Left lung (tissue), 10 donors: ENCODE data around the gene SHH. TPM values are rescaled to one million over a fixed set of nuclear protein-coding genes. Genes with fewer than 3 reads are reported as not detected.
A peak's percentile ranks its signal among the peaks of the same experiment; 100 is the strongest.

Experiments used
- ATAC-seq: fragments of 200-7000 bp; cut with Tn5 transposase; one replicate; pipeline ENCODE4 v1.9.1; 2020; ENCODE audit warnings: moderate library complexity
- DNase-seq, 4 donors: peaks; one replicate each; pipeline ENCODE4 v3.0.0-alpha.2; 2013 to 2020
- H3K27ac ChIP-seq, 2 donors: fragments of 200-600 bp; sonication (generic) in 1 of 2; one replicate each; pipeline versions ENCODE4 v1.5.0 to v1.8.0; 2020 to 2021
- H3K27me3 ChIP-seq, 2 donors: fragments of 200-600 bp; sonication (generic) in 1 of 2; one replicate each; pipeline versions ENCODE4 v1.5.0 to v1.8.0; 2020 to 2021
- H3K36me3 ChIP-seq, 2 donors: fragments of 200-600 bp; sonication (generic) in 1 of 2; one replicate each; pipeline versions ENCODE4 v1.5.0 to v1.8.0; 2020 to 2021
- H3K4me1 ChIP-seq, 2 donors: fragments of 200-600 bp; one replicate each; pipeline ENCODE4 v1.8.0; 2021
- H3K4me3 ChIP-seq, 2 donors: fragments of 200-600 bp; sonication (generic) in 1 of 2; one replicate each; pipeline versions ENCODE4 v1.5.0 to v1.8.0; 2020 to 2021; ENCODE audit warnings: mild to moderate bottlenecking in 1 of 2
- H3K9me3 ChIP-seq, 2 donors: fragments of 200-600 bp; sonication (generic) in 1 of 2; one replicate each; pipeline versions ENCODE4 v1.5.0 to v1.8.0; 2020 to 2021
- CTCF ChIP-seq, 2 donors: fragments of 200-600 bp; sonication (generic) in 1 of 2; IDR thresholded peaks; one replicate each; pipeline versions ENCODE4 v1.5.0 to v1.8.0; 2021; ENCODE audit warnings: antibody characterized with exemption in 2 of 2
- intact Hi-C, 2 donors: fragments of 100-400 bp; cut with DNase I; formaldehyde crosslinking; loops; one replicate each; pipeline versions ENCODE4 v1.11.2 to v1.14.2; 2022
- polyA plus RNA-seq, 6 donors: library from polyadenylated mRNA; unstranded; fragments of 120-200 nt; gene quantifications; one replicate each; pipeline ENCODE4 v1.2.1, GENCODE V29; 2013; ENCODE audit not compliant: insufficient read length in 6 of 6
- total RNA-seq, 2 donors: library from RNA; stranded (reverse); fragmentation: NEBNext Ultra II Directional; extraction: Animal tissue kit (Norgen Biotek cat#: 25700); gene quantifications; one replicate each; pipeline ENCODE4 v1.2.1, GENCODE V29; 2021
- donor health status: DM: no; HTN: yes; CAD: no.
- donor health status: DM: no; HTN: no; CAD: no.

SHH gene
- total and polyA plus RNA-seq, 8 donors, result 4.4 to 24.7 (median 15.4) TPM

GRCh38 chr7:155791836-155792235 is 20.4 kb downstream of the SHH start:
- Histone ChIP-seq H3K36me3 (no peaks in the 10 kb centered on the region), H3K27ac (no peak overlapping the region), H3K27me3 (peaks cover 0 to 37% of the 10 kb centered on the region in 2 donors), H3K4me3 (no peak overlapping the region), H3K9me3 (no peaks in the 10 kb centered on the region), H3K4me1 (peaks cover 0 to 11% of the 10 kb centered on the region in 2 donors)
- intact Hi-C loops, result loop anchor here in 1 of 2 donors (10.0 kb wide), 1 partner anchor 1023 kb away; no protein-coding TSS in a partner anchor
- no peak for TF ChIP-seq CTCF (IDR thresholded peaks at IDR 0.05)
- no peak for ATAC-seq
- DNase-seq, result no peak

GRCh38 chr7:155791214-155791737 is 21.0 kb downstream of the SHH start:
- H3K4me1 ChIP-seq, result peaks cover 0 to 9% of the 10 kb centered on the region in 2 donors
- TF ChIP-seq CTCF (IDR thresholded peaks at IDR 0.05), result no peak
- H3K9me3 ChIP-seq, result no peaks in the 10 kb centered on the region
- DNase-seq (no peak), ATAC-seq (no peak)
- no peak overlapping the region for H3K4me3 ChIP-seq
- H3K27ac ChIP-seq, result no peak overlapping the region
- intact Hi-C loops, result loop anchor here in 1 of 2 donors (10.0 kb wide), 1 partner anchor 1024 kb away; no protein-coding TSS in a partner anchor
- H3K36me3 ChIP-seq, result no peaks in the 10 kb centered on the region
- peaks cover 0 to 37% of the 10 kb centered on the region in 2 donors for H3K27me3 ChIP-seq

- H3K4me1 ChIP-seq, result peaks cover 0 to 9% of the 10 kb centered on the region in 2 donors
- DNase-seq (no peak), ATAC-seq (no peak)
- intact Hi-C loops, result loop anchor here in 1 of 2 donors (10.0 kb wide), 1 partner anchor 1024 kb away; no protein-coding TSS in a partner anchor
- no peak for TF ChIP-seq CTCF (IDR thresholded peaks at IDR 0.05)
- H3K9me3 ChIP-seq, result no peaks in the 10 kb centered on the region
- H3K36me3 ChIP-seq, result no peaks in the 10 kb centered on the region
- H3K27me3 ChIP-seq, result peaks cover 0 to 31% of the 10 kb centered on the region in 2 donors
- no peak overlapping the region for H3K27ac ChIP-seq
- H3K4me3 ChIP-seq, result no peak overlapping the region
Observed at GRCh38 chr7:155790666-155791065, 21.6 kb downstream of the SHH start.

- Histone ChIP-seq H3K27me3 (peaks cover 0 to 26% of the 10 kb centered on the region in 2 donors), H3K9me3 (no peaks in the 10 kb centered on the region), H3K4me1 (peaks cover 0 to 9% of the 10 kb centered on the region in 2 donors), H3K4me3 (no peak overlapping the region), H3K27ac (no peak overlapping the region), H3K36me3 (peaks cover 0 to 2% of the 10 kb centered on the region in 2 donors)
- intact Hi-C loops, result no loop called here
- TF ChIP-seq CTCF (IDR thresholded peaks at IDR 0.05), result no peak
- peak in 1 of 4 donors; percentile 74 for DNase-seq
- no peak for ATAC-seq
Observed at GRCh38 chr7:155789001-155789725, 23.1 kb downstream of the SHH start.

- Histone ChIP-seq H3K27me3 (peaks cover 0 to 26% of the 10 kb centered on the region in 2 donors), H3K36me3 (peaks cover 0 to 7% of the 10 kb centered on the region in 2 donors), H3K4me3 (no peak overlapping the region), H3K9me3 (no peaks in the 10 kb centered on the region), H3K27ac (no peak overlapping the region), H3K4me1 (peaks cover 0 to 9% of the 10 kb centered on the region in 2 donors)
- DNase-seq, result no peak
- no peak for ATAC-seq
- no peak for TF ChIP-seq CTCF (IDR thresholded peaks at IDR 0.05)
- intact Hi-C loops, result no loop called here
Observed at GRCh38 chr7:155788616-155789000, 23.7 kb downstream of the SHH start.
